ENCODE measurements around the gene MLC1.

Gene MLC1

GRCh38 chr22:50032941-50033601, 52.2 kb downstream of the MLC1 start:
- H3K36me3 ChIP-seq (ENCODE audit: control insufficient read depth, insufficient read depth, low read length): no peaks in the 10 kb centered on the region
- H3K4me3 ChIP-seq (ENCODE audit: extremely low read depth, insufficient read depth, low read length, poor library complexity, severe bottlenecking): no peak overlapping the region
- no peaks in the 10 kb centered on the region for H3K4me1 ChIP-seq (ENCODE audit: control insufficient read depth, insufficient read depth, low read length, poor library complexity, severe bottlenecking)
- H3K27ac ChIP-seq (ENCODE audit: low read depth, low read length, severe bottlenecking): no peak overlapping the region
- no peaks in the 10 kb centered on the region for H3K9me3 ChIP-seq (ENCODE audit: control insufficient read depth, low read length)
- 91 to 96% methylated on average over 22 to 23 of the region's 23 CpGs for WGBS, 2 experiments (ENCODE audit: insufficient coverage in 2 of 2)

GRCh38 chr22:50032109-50032871, 52.9 kb downstream of the MLC1 start:
- Histone ChIP-seq H3K36me3 (ENCODE audit: control insufficient read depth, insufficient read depth, low read length) (no peaks in the 10 kb centered on the region), H3K4me3 (ENCODE audit: extremely low read depth, insufficient read depth, low read length, poor library complexity, severe bottlenecking) (no peak overlapping the region), H3K4me1 (ENCODE audit: control insufficient read depth, insufficient read depth, low read length, poor library complexity, severe bottlenecking) (no peaks in the 10 kb centered on the region), H3K27ac (ENCODE audit: low read depth, low read length, severe bottlenecking) (no peak overlapping the region), H3K9me3 (ENCODE audit: control insufficient read depth, low read length) (no peaks in the 10 kb centered on the region)
- 85 to 91% methylated on average over 17 to 23 of the region's 24 CpGs for WGBS, 2 experiments (ENCODE audit: insufficient coverage in 2 of 2)

- no peaks in the 10 kb centered on the region for H3K36me3 ChIP-seq (ENCODE audit: control insufficient read depth, insufficient read depth, low read length)
- WGBS, 2 experiments (ENCODE audit: insufficient coverage in 2 of 2): 92 to 94% methylated on average over 42 to 48 of the region's 49 CpGs
- H3K9me3 ChIP-seq (ENCODE audit: control insufficient read depth, low read length): no peaks in the 10 kb centered on the region
- no peak overlapping the region for H3K4me3 ChIP-seq (ENCODE audit: extremely low read depth, insufficient read depth, low read length, poor library complexity, severe bottlenecking)
- no peak overlapping the region for H3K27ac ChIP-seq (ENCODE audit: low read depth, low read length, severe bottlenecking)
- H3K4me1 ChIP-seq (ENCODE audit: control insufficient read depth, insufficient read depth, low read length, poor library complexity, severe bottlenecking): no peaks in the 10 kb centered on the region
Measured at GRCh38 chr22:50031189-50032091, 53.8 kb downstream of the MLC1 start.

GRCh38 chr22:50030297-50031188, 54.7 kb downstream of the MLC1 start:
- 32 to 35% methylated on average over 42 to 51 of the region's 52 CpGs for WGBS, 2 experiments (ENCODE audit: insufficient coverage in 2 of 2)
- no peak overlapping the region for H3K27ac ChIP-seq (ENCODE audit: low read depth, low read length, severe bottlenecking)
- H3K4me1 ChIP-seq (ENCODE audit: control insufficient read depth, insufficient read depth, low read length, poor library complexity, severe bottlenecking): no peaks in the 10 kb centered on the region
- H3K36me3 ChIP-seq (ENCODE audit: control insufficient read depth, insufficient read depth, low read length): no peaks in the 10 kb centered on the region
- no peaks in the 10 kb centered on the region for H3K9me3 ChIP-seq (ENCODE audit: control insufficient read depth, low read length)
- no peak overlapping the region for H3K4me3 ChIP-seq (ENCODE audit: extremely low read depth, insufficient read depth, low read length, poor library complexity, severe bottlenecking)

- 86 to 88% methylated on average over 35 to 42 of the region's 42 CpGs for WGBS, 2 experiments (ENCODE audit: insufficient coverage in 2 of 2)
Measured at GRCh38 chr22:50027639-50028537, 57.3 kb downstream of the MLC1 start.

GRCh38 chr22:50025993-50026392, 59.2 kb downstream of the MLC1 start:
- Histone ChIP-seq H3K9me3 (ENCODE audit: control insufficient read depth, low read length) (no peaks in the 10 kb centered on the region), H3K4me3 (ENCODE audit: extremely low read depth, insufficient read depth, low read length, poor library complexity, severe bottlenecking) (no peak overlapping the region), H3K4me1 (ENCODE audit: control insufficient read depth, insufficient read depth, low read length, poor library complexity, severe bottlenecking) (no peaks in the 10 kb centered on the region), H3K27ac (ENCODE audit: low read depth, low read length, severe bottlenecking) (no peak overlapping the region), H3K36me3 (ENCODE audit: control insufficient read depth, insufficient read depth, low read length) (no peaks in the 10 kb centered on the region)
- WGBS, 2 experiments (ENCODE audit: insufficient coverage in 2 of 2): 92 to 93% methylated on average over 9 to 12 of the region's 13 CpGs

More at GRCh38 chr22:50027639-50028537, 57.3 kb downstream of the MLC1 start:
- Histone ChIP-seq H3K4me1 (ENCODE audit: control insufficient read depth, insufficient read depth, low read length, poor library complexity, severe bottlenecking) (no peaks in the 10 kb centered on the region), H3K4me3 (ENCODE audit: extremely low read depth, insufficient read depth, low read length, poor library complexity, severe bottlenecking) (no peak overlapping the region), H3K27ac (ENCODE audit: low read depth, low read length, severe bottlenecking) (no peak overlapping the region), H3K9me3 (ENCODE audit: control insufficient read depth, low read length) (no peaks in the 10 kb centered on the region), H3K36me3 (ENCODE audit: control insufficient read depth, insufficient read depth, low read length) (no peaks in the 10 kb centered on the region)

- H3K4me3 ChIP-seq (ENCODE audit: extremely low read depth, insufficient read depth, low read length, poor library complexity, severe bottlenecking): no peak overlapping the region
Measured at GRCh38 chr22:50022171-50022819, 62.9 kb downstream of the MLC1 start.

GRCh38 chr22:50020606-50021005, 64.6 kb downstream of the MLC1 start:
- 87 to 90% methylated on average over 13 to 15 of the region's 15 CpGs for WGBS, 2 experiments (ENCODE audit: insufficient coverage in 2 of 2)

More at GRCh38 chr22:50022171-50022819, 62.9 kb downstream of the MLC1 start:
- Histone ChIP-seq H3K4me1 (ENCODE audit: control insufficient read depth, insufficient read depth, low read length, poor library complexity, severe bottlenecking) (no peaks in the 10 kb centered on the region), H3K9me3 (ENCODE audit: control insufficient read depth, low read length) (peaks cover 8% of the 10 kb centered on the region), H3K36me3 (ENCODE audit: control insufficient read depth, insufficient read depth, low read length) (no peaks in the 10 kb centered on the region), H3K27ac (ENCODE audit: low read depth, low read length, severe bottlenecking) (no peak overlapping the region)
- 77 to 79% methylated on average over 14 of the region's 14 CpGs for WGBS, 2 experiments (ENCODE audit: insufficient coverage in 2 of 2)

DNA sequence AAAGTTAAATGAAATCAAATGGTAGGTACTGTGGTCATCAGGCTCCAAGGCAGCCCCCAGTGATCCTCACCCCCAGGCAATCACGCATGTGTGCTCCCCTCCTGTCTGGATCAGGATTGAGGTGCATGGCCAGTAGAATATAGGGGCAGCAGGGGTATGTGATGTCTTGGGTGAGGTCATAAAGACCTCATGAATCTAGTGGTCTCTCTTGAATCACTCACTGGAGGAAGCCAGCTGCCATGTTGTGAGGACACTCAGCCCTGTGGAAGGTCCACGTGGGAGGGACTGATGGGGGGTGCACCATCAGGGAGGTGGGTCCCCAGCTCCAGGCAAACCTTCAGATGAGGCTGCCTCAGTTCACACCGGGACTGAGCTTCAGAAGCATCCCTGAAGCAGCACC, 65.9 kb downstream of the MLC1 start:
- Histone ChIP-seq H3K27ac (ENCODE audit: low read depth, low read length, severe bottlenecking) (no peak overlapping the region), H3K4me1 (ENCODE audit: control insufficient read depth, insufficient read depth, low read length, poor library complexity, severe bottlenecking) (no peaks in the 10 kb centered on the region), H3K36me3 (ENCODE audit: control insufficient read depth, insufficient read depth, low read length) (no peaks in the 10 kb centered on the region), H3K9me3 (ENCODE audit: control insufficient read depth, low read length) (peaks cover 8% of the 10 kb centered on the region), H3K4me3 (ENCODE audit: extremely low read depth, insufficient read depth, low read length, poor library complexity, severe bottlenecking) (no peak overlapping the region)
- WGBS, 2 experiments (ENCODE audit: insufficient coverage in 2 of 2): 53 to 57% methylated on average over 2 to 3 of the region's 3 CpGs

More at GRCh38 chr22:50020606-50021005, 64.6 kb downstream of the MLC1 start:
- peaks cover 8% of the 10 kb centered on the region for H3K9me3 ChIP-seq (ENCODE audit: control insufficient read depth, low read length)
- H3K27ac ChIP-seq (ENCODE audit: low read depth, low read length, severe bottlenecking): no peak overlapping the region
- H3K36me3 ChIP-seq (ENCODE audit: control insufficient read depth, insufficient read depth, low read length): no peaks in the 10 kb centered on the region
- H3K4me3 ChIP-seq (ENCODE audit: extremely low read depth, insufficient read depth, low read length, poor library complexity, severe bottlenecking): no peak overlapping the region
- H3K4me1 ChIP-seq (ENCODE audit: control insufficient read depth, insufficient read depth, low read length, poor library complexity, severe bottlenecking): no peaks in the 10 kb centered on the region
